H1 (cell line): ENCODE measurements around the gene KIAA1328.

Source experiments
- EP300 ChIP-seq, 2 experiments: IDR thresholded peaks; 1 replicate in 1 of 2; 2 replicates in 1 of 2; pipeline ENCODE4 v1.6.1; 2011 to 2012; ENCODE audit warnings: low read depth in 2 of 2, low read length in 2 of 2, mild to moderate bottlenecking in 2 of 2, borderline replicate concordance in 1 of 2, inconsistent platforms in 1 of 2, moderate library complexity in 1 of 2
- EZH2 ChIP-seq: fragments of 200-600 bp; sonication (generic); IDR thresholded peaks from 2 replicates; pipeline ENCODE4 v1.7.1; 2012; ENCODE audit warnings: low read depth, mild to moderate bottlenecking, moderate library complexity, low read length, inconsistent platforms; ENCODE audit not compliant: severe bottlenecking
- POLR2A ChIP-seq, 2 experiments: IDR thresholded peaks; 1 replicate in 1 of 2; 2 replicates in 1 of 2; pipeline ENCODE4 v1.6.1; 2011; ENCODE audit warnings: low read depth in 2 of 2, low read length in 2 of 2, mild to moderate bottlenecking in 2 of 2; ENCODE audit errors: control extremely low read depth in 1 of 2
- SRF ChIP-seq: IDR thresholded peaks from 2 replicates; pipeline ENCODE4 v1.6.1; 2011; ENCODE audit warnings: mild to moderate bottlenecking, low read depth, low read length, moderate library complexity
- TAF1 ChIP-seq: IDR thresholded peaks from 2 replicates; pipeline ENCODE4 v1.6.1; 2011; ENCODE audit warnings: mild to moderate bottlenecking, low read depth, low read length
- TF ChIP-seq, protein P1 (sequence below), 3 experiments: IDR thresholded peaks; 1 replicate in 2 of 3; 2 replicates in 1 of 3; pipeline versions ENCODE4 v1.5.1 to v1.6.1; 2011; ENCODE audit warnings: low read length in 3 of 3, mild to moderate bottlenecking in 3 of 3, inconsistent platforms in 2 of 3, low read depth in 1 of 3, moderate library complexity in 1 of 3; ENCODE audit not compliant: insufficient read depth in 1 of 3; ENCODE audit errors: control extremely low read depth in 1 of 3
- TF ChIP-seq, protein P2 (sequence below): IDR thresholded peaks from 2 replicates; pipeline ENCODE4 v1.6.1; 2011; ENCODE audit warnings: low read length, improper control_type of control experiment

DNA sequence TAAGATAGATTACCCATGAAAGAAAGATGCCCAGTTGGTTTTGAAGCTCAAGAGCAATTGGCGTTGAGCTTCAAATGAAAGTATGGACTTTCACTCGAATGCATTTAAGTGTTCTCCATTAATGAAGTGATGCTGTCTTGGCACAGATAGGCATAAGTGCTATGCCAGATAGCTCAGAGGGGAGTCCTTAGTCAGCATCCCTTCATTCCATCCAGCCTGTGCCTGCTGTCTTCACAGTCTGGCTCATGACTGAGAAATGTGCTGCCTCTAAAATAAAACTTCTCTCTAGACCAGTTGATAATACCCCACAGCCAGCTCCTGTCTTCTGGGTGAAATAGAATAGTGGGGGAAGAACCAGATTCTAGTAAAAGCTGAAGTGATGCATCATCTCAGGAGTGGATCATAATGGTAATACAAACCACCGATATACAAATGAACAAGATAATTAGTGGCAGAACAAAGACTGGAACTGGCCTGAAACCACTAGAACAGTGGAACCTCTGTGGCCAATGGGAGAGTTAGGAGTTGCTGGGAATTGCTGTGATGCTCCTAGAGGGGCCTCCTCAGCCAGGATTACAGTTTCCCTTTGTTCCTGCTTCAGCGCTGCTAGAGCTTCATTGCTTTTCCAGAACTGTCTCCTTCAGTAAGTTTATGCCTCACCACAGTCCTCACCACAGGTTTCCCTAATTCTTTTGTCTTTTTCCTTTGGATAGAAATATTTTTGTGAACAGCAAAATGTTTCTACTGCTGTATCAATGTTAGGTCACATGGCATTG is 359.3 kb downstream of the KIAA1328 start:
- no peak for TF ChIP-seq POLR2A (IDR thresholded peaks at IDR 0.05; ENCODE audit: control extremely low read depth in 1 of 2, low read depth in 2 of 2, low read length in 2 of 2)
- TF ChIP-seq, protein P1, sequence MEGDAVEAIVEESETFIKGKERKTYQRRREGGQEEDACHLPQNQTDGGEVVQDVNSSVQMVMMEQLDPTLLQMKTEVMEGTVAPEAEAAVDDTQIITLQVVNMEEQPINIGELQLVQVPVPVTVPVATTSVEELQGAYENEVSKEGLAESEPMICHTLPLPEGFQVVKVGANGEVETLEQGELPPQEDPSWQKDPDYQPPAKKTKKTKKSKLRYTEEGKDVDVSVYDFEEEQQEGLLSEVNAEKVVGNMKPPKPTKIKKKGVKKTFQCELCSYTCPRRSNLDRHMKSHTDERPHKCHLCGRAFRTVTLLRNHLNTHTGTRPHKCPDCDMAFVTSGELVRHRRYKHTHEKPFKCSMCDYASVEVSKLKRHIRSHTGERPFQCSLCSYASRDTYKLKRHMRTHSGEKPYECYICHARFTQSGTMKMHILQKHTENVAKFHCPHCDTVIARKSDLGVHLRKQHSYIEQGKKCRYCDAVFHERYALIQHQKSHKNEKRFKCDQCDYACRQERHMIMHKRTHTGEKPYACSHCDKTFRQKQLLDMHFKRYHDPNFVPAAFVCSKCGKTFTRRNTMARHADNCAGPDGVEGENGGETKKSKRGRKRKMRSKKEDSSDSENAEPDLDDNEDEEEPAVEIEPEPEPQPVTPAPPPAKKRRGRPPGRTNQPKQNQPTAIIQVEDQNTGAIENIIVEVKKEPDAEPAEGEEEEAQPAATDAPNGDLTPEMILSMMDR (IDR thresholded peaks at IDR 0.05; ENCODE audit: control extremely low read depth in 1 of 3, insufficient read depth in 1 of 3, low read depth in 1 of 3, low read length in 3 of 3), result no peak
- TF ChIP-seq TAF1, result no peak
- TF ChIP-seq EZH2, result no peak
- TF ChIP-seq EP300 (IDR thresholded peaks at IDR 0.05; ENCODE audit: borderline replicate concordance in 1 of 2, low read depth in 2 of 2, low read length in 2 of 2), result no peak
- no peak for TF ChIP-seq SRF
- TF ChIP-seq, protein P2, sequence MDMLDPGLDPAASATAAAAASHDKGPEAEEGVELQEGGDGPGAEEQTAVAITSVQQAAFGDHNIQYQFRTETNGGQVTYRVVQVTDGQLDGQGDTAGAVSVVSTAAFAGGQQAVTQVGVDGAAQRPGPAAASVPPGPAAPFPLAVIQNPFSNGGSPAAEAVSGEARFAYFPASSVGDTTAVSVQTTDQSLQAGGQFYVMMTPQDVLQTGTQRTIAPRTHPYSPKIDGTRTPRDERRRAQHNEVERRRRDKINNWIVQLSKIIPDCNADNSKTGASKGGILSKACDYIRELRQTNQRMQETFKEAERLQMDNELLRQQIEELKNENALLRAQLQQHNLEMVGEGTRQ, result no peak
